ENCODE measurements around the gene BAZ2B.
"Not testable (repeated sequence)": the region's sequence is repeated elsewhere in the genome, so short reads cannot be mapped to it uniquely, and the experiment has no call there.

The BAZ2B gene, protein sequence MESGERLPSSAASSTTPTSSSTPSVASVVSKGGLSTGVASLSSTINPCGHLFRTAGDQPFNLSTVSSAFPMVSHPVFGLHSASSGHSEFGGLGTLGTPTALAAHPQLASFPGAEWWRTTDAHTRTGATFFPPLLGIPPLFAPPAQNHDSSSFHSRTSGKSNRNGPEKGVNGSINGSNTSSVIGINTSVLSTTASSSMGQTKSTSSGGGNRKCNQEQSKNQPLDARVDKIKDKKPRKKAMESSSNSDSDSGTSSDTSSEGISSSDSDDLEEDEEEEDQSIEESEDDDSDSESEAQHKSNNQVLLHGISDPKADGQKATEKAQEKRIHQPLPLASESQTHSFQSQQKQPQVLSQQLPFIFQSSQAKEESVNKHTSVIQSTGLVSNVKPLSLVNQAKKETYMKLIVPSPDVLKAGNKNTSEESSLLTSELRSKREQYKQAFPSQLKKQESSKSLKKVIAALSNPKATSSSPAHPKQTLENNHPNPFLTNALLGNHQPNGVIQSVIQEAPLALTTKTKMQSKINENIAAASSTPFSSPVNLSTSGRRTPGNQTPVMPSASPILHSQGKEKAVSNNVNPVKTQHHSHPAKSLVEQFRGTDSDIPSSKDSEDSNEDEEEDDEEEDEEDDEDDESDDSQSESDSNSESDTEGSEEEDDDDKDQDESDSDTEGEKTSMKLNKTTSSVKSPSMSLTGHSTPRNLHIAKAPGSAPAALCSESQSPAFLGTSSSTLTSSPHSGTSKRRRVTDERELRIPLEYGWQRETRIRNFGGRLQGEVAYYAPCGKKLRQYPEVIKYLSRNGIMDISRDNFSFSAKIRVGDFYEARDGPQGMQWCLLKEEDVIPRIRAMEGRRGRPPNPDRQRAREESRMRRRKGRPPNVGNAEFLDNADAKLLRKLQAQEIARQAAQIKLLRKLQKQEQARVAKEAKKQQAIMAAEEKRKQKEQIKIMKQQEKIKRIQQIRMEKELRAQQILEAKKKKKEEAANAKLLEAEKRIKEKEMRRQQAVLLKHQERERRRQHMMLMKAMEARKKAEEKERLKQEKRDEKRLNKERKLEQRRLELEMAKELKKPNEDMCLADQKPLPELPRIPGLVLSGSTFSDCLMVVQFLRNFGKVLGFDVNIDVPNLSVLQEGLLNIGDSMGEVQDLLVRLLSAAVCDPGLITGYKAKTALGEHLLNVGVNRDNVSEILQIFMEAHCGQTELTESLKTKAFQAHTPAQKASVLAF (N-terminal part only)

DNA sequence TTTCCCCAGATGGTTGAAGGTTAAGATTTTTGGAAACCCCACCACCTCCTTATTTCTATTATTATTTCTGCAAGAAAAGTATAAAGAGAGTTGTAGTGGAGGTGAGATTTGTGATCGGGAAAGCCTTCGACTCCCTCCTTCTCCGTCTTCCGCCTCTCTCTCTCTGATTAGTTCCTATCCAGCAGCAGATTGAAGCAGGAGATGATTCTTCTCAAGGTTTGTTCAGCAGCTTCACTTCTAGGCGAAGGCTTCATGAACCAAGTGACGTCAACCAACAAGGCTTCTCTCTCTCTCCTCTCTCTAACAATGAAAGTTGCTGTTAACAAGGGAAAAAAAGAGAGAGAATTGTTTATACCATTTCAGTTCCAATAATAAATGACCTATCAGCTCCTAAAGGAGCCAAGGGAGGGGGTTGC is at the start of gene BAZ2B:
TSS of gene BAZ2B (minus strand) at position 263 of the 416 bp plus-strand sequence. CDS start 137,829 bp downstream, outside the sequence.
- peak; percentile 90 for DNase-seq (ENCODE audit: low read depth)

DNA sequence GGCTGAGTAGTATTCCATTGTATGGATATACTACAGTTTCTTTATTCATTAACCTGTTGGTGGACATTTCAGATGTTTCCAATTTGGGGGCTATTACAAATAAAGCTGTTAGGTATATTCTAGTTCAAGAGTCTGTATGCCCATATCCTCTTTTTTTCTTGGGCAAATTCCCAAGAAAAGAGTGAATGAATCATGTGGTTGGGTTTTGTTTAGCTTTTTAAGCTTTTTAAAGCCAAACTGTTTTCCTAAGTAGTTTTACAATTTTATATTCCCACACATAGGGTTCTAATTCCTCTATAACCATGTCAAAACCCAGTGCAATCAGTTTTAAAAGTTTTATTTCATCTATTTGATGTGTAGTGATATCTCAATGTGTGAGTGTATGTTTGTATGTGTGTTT is 44.9 kb upstream of the BAZ2B start:
- no peak for DNase-seq (ENCODE audit: low read depth)

DNA sequence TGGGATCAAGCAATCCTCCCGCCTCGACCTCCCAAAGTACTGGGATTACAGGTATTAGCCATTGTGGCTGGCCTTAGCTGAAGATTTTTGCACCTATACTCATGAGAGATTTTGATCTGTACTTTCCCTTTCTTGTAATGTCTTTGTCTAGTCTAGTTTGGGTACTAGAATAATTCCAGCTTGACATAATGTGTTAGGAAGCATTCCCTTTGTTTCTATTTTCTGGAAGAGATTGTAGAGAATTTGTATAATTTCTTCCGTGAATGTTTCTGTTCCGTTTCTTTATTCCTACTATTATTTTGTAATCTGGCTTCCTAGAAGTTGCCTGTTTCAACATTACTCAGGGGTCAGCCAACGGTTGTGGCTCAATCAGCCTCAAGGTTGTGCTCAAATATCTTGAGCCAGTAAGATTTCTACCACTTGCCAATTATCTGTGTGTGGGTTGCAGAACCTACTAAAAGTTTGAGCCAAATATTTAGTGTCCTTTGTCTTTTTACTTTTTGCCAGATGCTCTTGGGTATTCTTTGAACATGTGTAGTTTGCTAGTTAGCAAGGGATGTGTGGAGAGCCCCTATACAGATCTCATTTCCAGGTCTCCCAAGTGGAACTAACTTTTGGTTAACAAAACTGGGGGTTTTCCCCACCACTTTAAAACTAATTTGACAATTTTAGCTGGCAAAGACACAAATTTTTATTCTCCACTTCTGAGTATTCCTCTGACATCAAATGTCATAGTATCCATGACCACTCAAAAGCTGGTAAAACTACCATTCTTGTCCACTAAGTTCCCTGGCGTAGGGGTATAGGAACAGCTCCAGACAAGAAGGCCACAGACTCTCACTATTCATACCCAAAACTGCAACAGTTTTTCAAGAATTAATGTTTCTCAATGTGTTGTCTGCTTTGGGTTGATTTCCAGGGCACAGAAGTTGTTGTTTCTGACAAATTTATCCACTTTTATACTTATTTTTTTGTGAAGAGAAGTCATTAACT is 42.8 kb upstream of the BAZ2B start:
- peak; percentile 69 for DNase-seq (ENCODE audit: low read depth)

DNA sequence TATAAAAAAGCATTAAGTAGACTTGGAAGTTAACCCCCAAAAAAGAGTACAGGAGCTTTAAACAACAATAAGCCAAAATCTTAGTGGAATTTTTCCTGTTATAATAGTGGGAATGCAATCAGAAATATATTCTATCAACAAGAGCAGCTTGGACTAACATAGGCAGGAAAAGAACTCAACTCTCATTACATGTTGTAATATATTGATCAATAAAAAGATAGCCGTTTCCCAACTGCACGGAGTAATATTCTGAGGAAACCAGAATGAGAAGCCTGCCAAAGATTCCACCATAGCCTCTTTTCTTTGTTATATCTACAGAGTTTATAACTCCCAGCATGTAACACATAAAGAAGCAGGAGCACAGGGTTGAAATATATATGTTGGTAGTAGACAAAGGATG is 37.6 kb upstream of the BAZ2B start:
- DNase-seq (ENCODE audit: low read depth), result no peak

DNA sequence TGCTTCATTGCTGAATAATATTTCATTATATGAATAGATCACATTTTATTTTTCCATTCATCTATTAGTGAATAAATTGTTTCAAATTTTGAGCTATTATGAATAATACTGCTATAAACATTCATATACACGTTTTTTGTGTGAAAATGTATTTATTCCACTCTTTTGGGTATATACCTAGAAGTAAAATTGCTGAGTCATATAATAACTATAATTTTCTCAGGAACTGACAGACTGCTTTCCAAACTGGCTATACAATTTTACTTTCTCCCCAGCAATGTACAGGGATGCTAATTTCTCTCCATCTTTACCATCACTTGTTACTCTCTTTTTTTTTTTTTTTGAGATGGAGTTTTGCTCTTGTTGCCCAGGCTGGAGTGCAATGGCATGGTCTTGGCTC is 35.5 kb upstream of the BAZ2B start:
- DNase-seq (ENCODE audit: low read depth), result no peak

DNA sequence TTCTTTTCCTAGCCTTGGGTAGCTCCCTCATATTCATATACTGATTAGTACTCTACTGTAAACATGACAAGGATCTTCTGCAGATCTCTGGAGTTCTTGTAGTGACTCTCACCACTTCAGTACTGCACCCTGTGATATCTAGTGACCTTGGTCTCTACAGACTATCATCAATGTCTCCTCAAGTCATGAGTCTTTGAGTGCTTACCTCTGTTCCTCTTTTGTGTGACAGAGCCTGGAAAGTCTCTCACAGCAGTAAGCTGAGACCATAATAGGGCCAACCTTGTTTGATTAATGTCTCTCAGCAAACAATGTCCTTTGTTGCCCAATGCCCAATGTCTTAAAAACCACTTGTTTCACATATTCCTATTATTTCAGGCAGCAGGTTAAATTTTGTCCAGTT is 34.2 kb upstream of the BAZ2B start:
- DNase-seq (ENCODE audit: low read depth), result no peak

DNA sequence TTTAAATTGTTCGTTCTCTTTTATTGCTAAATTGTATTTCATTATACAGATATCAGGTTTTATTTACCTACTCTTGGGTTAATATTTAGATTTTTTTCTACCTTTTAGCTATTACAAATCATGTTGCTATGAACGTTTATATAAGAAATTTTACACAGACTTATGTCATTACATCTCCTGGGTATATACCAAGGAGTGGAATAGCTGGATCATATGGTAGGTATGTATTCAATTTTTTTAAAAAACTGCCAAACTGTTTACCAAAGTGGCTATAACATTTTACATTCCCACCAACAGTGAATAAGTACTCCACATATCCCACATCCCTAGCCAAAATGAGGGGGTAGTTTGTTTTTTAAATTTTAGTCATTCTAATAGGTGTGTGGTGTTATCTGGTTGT is 32.3 kb upstream of the BAZ2B start:
- no peak for DNase-seq (ENCODE audit: low read depth)

DNA sequence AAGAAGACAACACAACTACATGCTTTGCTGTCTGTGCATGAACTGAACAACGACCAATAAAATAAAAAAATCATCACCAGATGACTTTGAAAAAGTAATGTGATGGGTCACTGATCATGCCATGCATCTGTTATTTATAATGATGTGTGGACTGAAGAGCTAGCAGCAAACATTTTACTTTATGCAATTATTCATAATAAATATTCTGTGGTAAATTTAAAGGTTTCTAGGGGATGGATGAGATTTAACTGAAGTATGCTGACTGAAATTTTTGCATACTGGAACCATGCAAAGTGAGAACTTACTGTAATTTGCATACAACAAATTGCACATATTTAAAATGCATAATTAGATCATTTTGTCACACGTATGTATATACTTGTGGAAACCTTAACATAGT is 31.3 kb upstream of the BAZ2B start:
- no peak for DNase-seq (ENCODE audit: low read depth)

DNA sequence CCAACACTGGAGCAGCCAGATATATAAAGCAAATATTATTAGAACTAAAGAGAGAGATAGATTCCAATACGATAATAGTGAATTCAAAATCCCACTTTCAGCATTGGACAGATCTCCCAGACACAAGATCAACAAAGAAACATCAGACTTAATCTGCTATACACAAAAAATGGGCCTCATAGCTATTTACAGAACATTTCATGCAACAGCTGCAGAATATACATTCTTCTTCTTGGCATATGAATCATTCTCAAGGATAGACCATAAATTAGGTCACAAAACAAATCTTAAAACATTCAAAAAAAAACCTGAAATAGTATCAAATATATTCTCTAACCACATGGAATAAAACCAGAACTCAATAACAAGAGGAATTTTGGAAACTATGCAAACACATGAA is 23.8 kb upstream of the BAZ2B start:
- peak; percentile 31 for DNase-seq (ENCODE audit: low read depth)

DNA sequence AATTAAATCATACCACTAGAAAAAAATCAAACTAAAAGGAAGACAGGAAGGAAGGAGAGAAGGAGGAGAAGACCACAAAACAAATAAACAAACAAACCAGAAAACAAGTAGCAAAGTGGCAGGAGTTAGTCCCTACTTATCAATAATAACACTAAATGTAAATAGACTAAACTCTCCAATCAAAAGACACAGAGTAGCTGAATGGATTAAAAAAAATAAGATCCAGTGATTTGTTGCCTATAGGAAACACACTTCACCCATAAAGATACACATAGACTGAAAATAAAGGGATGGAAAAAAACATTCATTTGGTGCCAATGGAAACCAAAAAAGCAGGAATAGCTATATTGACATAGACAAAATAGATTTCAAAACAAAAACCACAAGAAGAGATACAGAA is 23.4 kb upstream of the BAZ2B start:
- DNase-seq (ENCODE audit: low read depth), result no peak

DNA sequence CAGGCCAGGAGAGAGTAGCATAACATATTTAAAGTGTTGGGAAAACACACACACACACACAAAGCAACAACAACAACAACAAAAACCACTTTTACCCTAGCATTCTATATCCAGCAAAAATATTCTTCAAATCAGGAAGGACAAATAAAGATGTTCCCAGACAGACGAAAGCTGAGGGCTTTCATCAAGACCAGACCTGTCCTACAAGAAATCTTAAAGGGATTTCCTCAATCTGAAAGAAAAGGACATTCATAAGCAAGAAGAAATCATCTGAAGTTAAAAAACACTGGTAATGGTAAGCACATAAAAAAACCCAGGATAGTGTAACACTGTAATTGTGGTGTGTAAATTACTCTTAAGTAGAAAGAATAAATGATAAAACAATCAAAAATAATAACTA is 22.7 kb upstream of the BAZ2B start:
- DNase-seq (ENCODE audit: low read depth), result no peak

DNA sequence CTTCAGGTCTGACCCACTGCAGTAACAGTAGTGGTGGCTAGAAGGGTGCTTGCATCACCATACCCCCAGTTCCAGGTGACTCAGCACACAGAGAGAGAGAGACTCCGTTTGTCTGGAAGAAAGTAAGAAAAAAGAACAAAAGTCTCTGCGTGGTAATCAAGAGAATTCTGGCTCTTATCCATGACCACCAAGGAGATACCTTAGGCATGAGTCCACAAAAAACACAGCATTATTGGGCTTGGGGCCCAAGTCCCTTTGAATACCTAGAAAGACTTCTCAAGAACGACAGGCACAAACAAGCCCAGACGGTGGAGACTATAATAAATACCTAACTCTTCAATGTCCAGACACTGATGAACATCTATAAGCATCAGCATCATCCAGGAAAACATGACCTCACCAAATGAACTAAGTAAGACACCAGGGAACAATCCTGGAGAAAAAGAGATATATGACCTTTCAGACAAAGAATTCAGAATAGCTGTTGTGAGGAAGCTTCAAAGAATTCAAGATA is 21.7 kb upstream of the BAZ2B start:
- peak; percentile 96 for DNase-seq (ENCODE audit: low read depth)

DNA sequence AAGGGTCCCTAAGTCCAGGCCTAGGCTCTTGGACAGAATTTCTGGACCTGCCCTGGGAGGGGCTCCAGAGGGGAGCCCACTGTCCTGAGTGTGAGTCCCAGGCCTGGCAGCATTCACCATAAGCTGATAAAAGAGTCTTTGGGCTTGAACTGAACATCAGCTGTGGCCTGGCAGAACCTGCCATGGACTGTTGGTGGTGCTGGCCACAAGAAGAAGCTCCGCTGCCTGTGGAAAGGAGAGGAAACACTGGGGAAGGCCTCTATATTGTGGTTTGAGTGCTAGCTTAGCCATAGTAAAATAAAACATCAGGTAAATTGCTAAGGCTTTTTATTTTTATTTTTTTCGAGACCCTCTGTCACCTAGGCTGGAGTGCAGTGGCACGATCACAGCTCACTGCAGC is 20.9 kb upstream of the BAZ2B start:
- DNase-seq (ENCODE audit: low read depth), result no peak

DNA sequence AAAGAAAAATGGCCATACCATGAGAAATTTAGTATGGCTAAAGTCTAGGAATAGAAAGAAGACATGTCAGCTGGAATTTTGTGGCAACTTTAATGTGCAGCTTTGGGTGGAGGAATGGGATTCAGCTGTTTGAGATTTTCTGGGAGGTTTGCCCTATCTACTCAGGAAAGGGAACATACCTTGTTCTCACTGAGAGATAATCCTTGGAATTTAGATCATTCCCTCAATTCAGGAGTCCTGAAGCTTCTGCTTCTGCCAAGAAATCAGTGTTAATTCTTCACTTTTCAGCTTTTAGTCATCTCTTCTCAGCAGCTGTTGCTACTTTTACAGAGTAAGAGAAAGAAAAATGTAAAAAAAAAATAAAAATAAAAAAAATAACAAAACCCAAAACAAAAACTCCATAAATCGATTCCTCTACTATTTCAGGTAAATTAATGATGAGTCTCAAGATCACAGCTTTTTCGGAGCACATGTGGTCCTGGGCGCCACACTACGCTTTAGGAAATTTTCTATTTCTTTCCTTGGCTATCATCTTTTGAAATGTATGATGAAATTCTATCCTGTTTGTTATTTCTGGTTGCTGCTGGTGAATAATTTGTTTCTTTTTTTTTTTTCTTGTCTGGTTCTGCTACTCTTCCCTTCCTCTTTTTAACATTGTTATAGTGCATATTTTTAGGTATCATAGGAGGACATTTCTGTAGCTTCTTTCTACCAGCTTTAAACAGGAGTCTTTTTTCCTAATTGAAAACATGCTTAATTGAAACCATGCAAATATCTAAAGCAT is 18.9 kb upstream of the BAZ2B start:
- no peak for DNase-seq (ENCODE audit: low read depth)

DNA sequence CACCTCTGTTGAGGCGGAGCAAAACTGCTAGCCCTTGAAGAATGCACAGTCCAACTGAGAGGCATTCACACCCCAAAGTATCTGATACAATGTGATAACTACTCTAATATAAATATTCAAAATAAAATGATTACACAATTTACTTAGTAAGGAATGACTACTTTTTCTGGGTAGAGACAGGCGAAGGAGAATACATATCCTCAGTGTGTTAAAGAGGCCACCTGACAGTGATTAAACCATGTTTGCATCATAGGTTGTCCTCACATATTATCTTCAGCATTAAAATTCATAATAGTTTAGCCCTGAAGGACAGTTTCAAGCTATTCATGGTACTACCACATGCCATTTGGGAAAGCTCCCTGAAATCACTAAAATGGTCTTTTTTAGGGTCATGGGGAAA is 16.9 kb upstream of the BAZ2B start:
- no peak for DNase-seq (ENCODE audit: low read depth)

DNA sequence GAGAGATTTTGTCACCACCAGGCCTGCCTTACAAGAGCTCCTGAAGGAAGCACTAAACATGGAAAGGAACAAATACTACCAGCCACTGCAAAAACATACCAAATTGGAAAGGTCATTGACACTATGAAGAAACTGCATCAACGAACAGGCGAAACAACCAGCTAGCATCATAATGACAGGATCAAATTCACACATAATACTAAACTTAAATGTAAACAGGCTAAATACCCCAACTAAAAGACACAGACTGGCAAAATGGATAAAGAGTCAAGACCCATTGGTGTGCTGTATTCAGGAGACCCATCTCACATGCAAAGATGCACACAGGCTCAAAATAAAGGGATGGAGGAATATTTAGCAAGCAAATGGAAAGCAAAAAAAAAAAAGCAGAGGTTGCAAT is 9.3 kb upstream of the BAZ2B start:
- DNase-seq (ENCODE audit: low read depth), result not testable (repeated sequence)

DNA sequence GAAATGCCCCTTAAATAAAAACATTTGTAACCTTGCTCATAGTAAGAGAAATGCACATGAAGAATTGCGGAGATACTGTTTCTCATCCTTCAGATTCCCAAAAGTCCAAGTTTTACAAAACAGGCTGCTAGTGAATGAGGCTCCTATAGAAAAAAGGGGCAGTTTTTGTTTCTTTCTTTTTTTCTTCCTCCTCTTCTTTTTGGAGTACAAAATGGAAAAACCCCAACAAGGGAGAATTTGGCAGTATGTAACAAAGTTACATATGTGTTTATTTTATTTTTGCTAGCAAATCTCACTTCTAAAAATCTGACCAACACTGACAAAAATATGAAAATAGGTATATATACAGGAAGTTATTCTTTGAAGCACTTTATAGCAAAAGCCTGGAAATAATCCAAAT is 7.1 kb upstream of the BAZ2B start:
- DNase-seq (ENCODE audit: low read depth), result no peak

DNA sequence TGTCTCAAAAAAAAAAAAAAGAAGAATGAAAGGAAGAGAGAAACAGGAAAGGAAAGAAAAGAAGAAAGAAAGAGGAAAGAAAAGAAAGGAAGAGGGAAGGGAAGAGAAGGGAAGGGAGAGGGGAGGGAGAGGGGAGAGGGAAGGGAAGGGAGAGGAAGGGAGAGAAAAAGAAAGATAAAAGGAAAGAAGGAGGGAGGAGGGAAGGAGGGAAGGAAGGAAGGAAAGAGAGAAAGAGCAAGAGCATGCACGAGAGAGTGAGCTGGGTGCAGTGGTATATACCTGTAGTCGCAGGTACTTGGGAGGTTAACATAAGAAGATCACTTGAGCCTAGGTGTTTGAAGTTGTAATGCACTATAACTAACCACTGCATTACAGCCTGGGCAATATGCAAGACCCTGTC is 6.6 kb upstream of the BAZ2B start:
- DNase-seq (ENCODE audit: low read depth), result no peak

DNA sequence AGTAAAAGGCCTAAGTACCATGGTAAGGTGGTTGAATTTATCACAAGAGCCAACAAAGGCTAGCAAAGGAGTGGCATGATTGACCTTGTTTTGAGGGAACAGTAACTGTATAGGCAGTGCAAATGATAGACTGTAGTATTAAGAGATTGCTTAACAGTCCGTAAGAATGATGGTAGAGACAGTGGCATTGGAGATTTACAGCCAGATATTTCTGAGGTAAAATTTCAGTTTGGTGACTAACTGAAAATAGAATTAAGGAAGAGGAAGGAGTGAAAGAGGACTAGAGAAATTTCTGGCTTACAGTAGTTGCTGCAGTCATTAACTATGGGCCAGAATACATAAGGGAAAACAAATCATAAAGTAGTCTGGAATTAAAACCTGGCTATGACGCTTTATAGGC is 4.4 kb upstream of the BAZ2B start:
- DNase-seq (ENCODE audit: low read depth), result no peak

DNA sequence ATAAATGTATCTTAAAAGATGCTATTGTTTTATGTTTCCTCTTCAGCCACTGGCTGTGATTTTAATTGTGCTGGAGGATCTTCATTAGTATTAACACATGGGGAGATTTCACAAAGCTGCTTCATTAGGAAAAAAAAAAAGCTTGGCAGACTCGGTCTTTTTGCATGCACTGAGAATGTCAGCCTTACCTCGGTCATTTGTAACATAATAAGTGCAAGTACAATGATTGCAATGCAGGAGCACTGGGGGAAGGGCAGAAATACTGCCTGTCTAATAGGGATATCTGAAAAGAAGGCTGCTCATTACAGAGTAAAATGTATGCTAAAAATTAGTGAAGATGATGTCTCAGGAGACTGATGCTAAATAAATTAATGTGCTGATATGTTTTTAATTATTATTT is 1.3 kb upstream of the BAZ2B start:
- peak; percentile 44 for DNase-seq (ENCODE audit: low read depth)

Data from iris pigment epithelial cell (primary cell).